BLaER1 treated with 17β-estradiol and CSF1 and Interleukin-3, amounts not matched to agents 10 nM and 100 nM (cell line): Measurements from ENCODE around the gene UQCC5.

Source experiments
- H3K27ac ChIP-seq, 11 experiments: shearing (Covaris generic); formaldehyde crosslinking; 2 replicates each; pipeline ENCODE4 v1.8.1; 2022
- H3K27me3 ChIP-seq, 11 experiments: shearing (Covaris generic); formaldehyde crosslinking; 2 replicates each; pipeline ENCODE4 v1.8.1; 2022
- H3K36me3 ChIP-seq, 11 experiments: shearing (Covaris generic); formaldehyde crosslinking; 2 replicates each; pipeline ENCODE4 v1.8.1; 2022
- H3K4me1 ChIP-seq, 10 experiments: shearing (Covaris generic); formaldehyde crosslinking; 2 replicates each; pipeline ENCODE4 v1.8.1; 2022
- H3K4me2 ChIP-seq, 11 experiments: shearing (Covaris generic); formaldehyde crosslinking; 2 replicates each; pipeline ENCODE4 v1.8.1; 2022
- H3K4me3 ChIP-seq, 10 experiments: shearing (Covaris generic); formaldehyde crosslinking; 2 replicates each; pipeline ENCODE4 v1.8.1; 2022
- H3K9ac ChIP-seq, 11 experiments: shearing (Covaris generic); formaldehyde crosslinking; 2 replicates each; pipeline ENCODE4 v1.8.1; 2022
- H3K9me3 ChIP-seq, 11 experiments: shearing (Covaris generic); formaldehyde crosslinking; replicated peaks in 1 of 11; 2 replicates each; pipeline ENCODE4 v1.8.1; 2022
- H4K20me1 ChIP-seq, 11 experiments: shearing (Covaris generic); formaldehyde crosslinking; 2 replicates each; pipeline ENCODE4 v1.8.1; 2022
- Cebpa-rat ChIP-seq, 11 experiments: shearing (Covaris generic); IDR thresholded peaks; 2 replicates each; pipeline ENCODE4 v1.8.1; 2022

The UQCC5 gene

GRCh38 chr3:52532838-52533622 is 3.4 kb upstream of the UQCC5 start:
- TF ChIP-seq Cebpa-rat (IDR thresholded peaks at IDR 0.05) = no peak
- H3K36me3 ChIP-seq = peaks cover 21 to 46% (median 32%) of the 10 kb centered on the region in 11 experiments
- H3K9me3 ChIP-seq = no peaks in the 10 kb centered on the region
- H3K27me3 ChIP-seq = no peaks in the 10 kb centered on the region
- H4K20me1 ChIP-seq = peaks cover 50 to 67% (median 61%) of the 10 kb centered on the region in 11 experiments
- peak overlapping the region; percentile 58 to 97 (median 92) for H3K27ac ChIP-seq
- H3K4me3 ChIP-seq = peak overlapping the region; percentile 78 to 100 (median 97)
- H3K4me2 ChIP-seq = peak overlapping the region; percentile 87 to 100 (median 98)
- peaks cover 54 to 72% (median 64%) of the 10 kb centered on the region in 10 experiments for H3K4me1 ChIP-seq
- H3K9ac ChIP-seq = peak overlapping the region; percentile 89 to 98 (median 95)

GRCh38 chr3:52533623-52534280 is 2.7 kb upstream of the UQCC5 start, which contains the start of gene NT5DC2:
TSS of gene NT5DC2 (minus strand) at chr3:52533857. CDS start at chr3:52533737, 120 bp downstream.
- H4K20me1 ChIP-seq = peaks cover 55 to 67% (median 64%) of the 10 kb centered on the region in 11 experiments
- H3K4me1 ChIP-seq = peaks cover 58 to 75% (median 71%) of the 10 kb centered on the region in 10 experiments
- H3K4me2 ChIP-seq = peak within 1 kb of the TSS; percentile 96 to 100 (median 99)
- peak within 1 kb of the TSS; percentile 89 to 98 (median 95) for H3K9ac ChIP-seq
- peak within 1 kb of the TSS; percentile 78 to 100 (median 97) for H3K4me3 ChIP-seq
- no peak for TF ChIP-seq Cebpa-rat (IDR thresholded peaks at IDR 0.05)
- H3K27ac ChIP-seq = peak within 1 kb of the TSS; percentile 69 to 97 (median 92)
- peaks cover 16 to 43% (median 32%) of the 10 kb centered on the region in 11 experiments for H3K36me3 ChIP-seq
- no peaks in the 10 kb centered on the region for H3K27me3 ChIP-seq
- no peaks in the 10 kb centered on the region for H3K9me3 ChIP-seq

GRCh38 chr3:52534281-52535183 is 1.9 kb upstream of the UQCC5 start:
- no peaks in the 10 kb centered on the region for H3K9me3 ChIP-seq
- peak overlapping the region; percentile 69 to 90 (median 88) for H3K27ac ChIP-seq
- TF ChIP-seq Cebpa-rat (IDR thresholded peaks at IDR 0.05) = no peak
- no peaks in the 10 kb centered on the region for H3K27me3 ChIP-seq
- peaks cover 14 to 43% (median 32%) of the 10 kb centered on the region in 11 experiments; a peak in 21 of 22 replicates for H3K36me3 ChIP-seq
- H4K20me1 ChIP-seq = peaks cover 55 to 67% (median 64%) of the 10 kb centered on the region in 11 experiments
- H3K4me3 ChIP-seq = peak overlapping the region; percentile 63 to 99 (median 70)
- H3K4me1 ChIP-seq = peaks cover 62 to 78% (median 74%) of the 10 kb centered on the region in 10 experiments
- H3K9ac ChIP-seq = peak overlapping the region; percentile 83 to 92 (median 88)
- H3K4me2 ChIP-seq = peak overlapping the region; percentile 95 to 100 (median 97)

GRCh38 chr3:52535411-52536111 is 844 bp upstream of the UQCC5 start:
- peak overlapping the region; percentile 95 to 100 (median 97) for H3K4me2 ChIP-seq
- no peaks in the 10 kb centered on the region for H3K27me3 ChIP-seq
- H3K4me1 ChIP-seq = peaks cover 62 to 72% (median 71%) of the 10 kb centered on the region in 10 experiments
- H3K27ac ChIP-seq = peak overlapping the region in 7 of 11 experiments; percentile 3 to 90 (median 88); a peak in 11 of 22 replicates
- peak overlapping the region in 7 of 10 experiments; percentile 68 to 99 (median 81); a peak in 8 of 20 replicates for H3K4me3 ChIP-seq
- H3K9me3 ChIP-seq = no peaks in the 10 kb centered on the region
- H3K36me3 ChIP-seq = peaks cover 20 to 43% (median 32%) of the 10 kb centered on the region in 11 experiments; a peak in 20 of 22 replicates
- peaks cover 55 to 67% (median 64%) of the 10 kb centered on the region in 11 experiments for H4K20me1 ChIP-seq
- TF ChIP-seq Cebpa-rat (IDR thresholded peaks at IDR 0.05) = no peak
- peak overlapping the region in 9 of 11 experiments; percentile 6 to 91 (median 88); a peak in 12 of 22 replicates for H3K9ac ChIP-seq

GRCh38 chr3:52536112-52536368 is 365 bp upstream of the UQCC5 start:
- no peak for TF ChIP-seq Cebpa-rat (IDR thresholded peaks at IDR 0.05)
- Histone ChIP-seq H3K9ac (peak overlapping the region in 3 of 11 experiments; percentile 13 to 91 (median 87); a peak in 2 of 22 replicates), H3K4me2 (peak overlapping the region; percentile 95 to 100 (median 97)), H4K20me1 (peaks cover 55 to 67% (median 64%) of the 10 kb centered on the region in 11 experiments), H3K9me3 (no peaks in the 10 kb centered on the region), H3K4me3 (peak overlapping the region in 7 of 10 experiments; percentile 40 to 99 (median 81); a peak in 7 of 20 replicates), H3K27ac (peak overlapping the region in 3 of 11 experiments; percentile 25 to 90 (median 90); a peak in 5 of 22 replicates), H3K27me3 (no peaks in the 10 kb centered on the region), H3K36me3 (peaks cover 20 to 43% (median 32%) of the 10 kb centered on the region in 11 experiments), H3K4me1 (peaks cover 62 to 72% (median 66%) of the 10 kb centered on the region in 10 experiments)

GRCh38 chr3:52537165-52537620 is 788 bp downstream of the UQCC5 start:
- Histone ChIP-seq H4K20me1 (peaks cover 53 to 67% (median 64%) of the 10 kb centered on the region in 11 experiments), H3K4me2 (peak overlapping the region; percentile 92 to 99 (median 96)), H3K27ac (peak overlapping the region; percentile 81 to 90 (median 85)), H3K4me1 (peaks cover 51 to 71% (median 56%) of the 10 kb centered on the region in 10 experiments), H3K36me3 (peaks cover 31 to 43% (median 37%) of the 10 kb centered on the region in 11 experiments), H3K9ac (peak overlapping the region; percentile 84 to 93 (median 90)), H3K4me3 (peak overlapping the region; percentile 75 to 99 (median 82)), H3K9me3 (no peaks in the 10 kb centered on the region), H3K27me3 (no peaks in the 10 kb centered on the region)
- TF ChIP-seq Cebpa-rat (IDR thresholded peaks at IDR 0.05) = no peak

- Histone ChIP-seq H3K4me1 (peaks cover 47 to 71% (median 52%) of the 10 kb centered on the region in 10 experiments), H3K9ac (peak overlapping the region; percentile 84 to 93 (median 90)), H4K20me1 (peaks cover 47 to 67% (median 63%) of the 10 kb centered on the region in 11 experiments), H3K9me3 (no peaks in the 10 kb centered on the region), H3K27me3 (no peaks in the 10 kb centered on the region), H3K36me3 (peaks cover 33 to 49% (median 42%) of the 10 kb centered on the region in 11 experiments), H3K27ac (peak overlapping the region in 10 of 11 experiments; percentile 82 to 90 (median 86); a peak in 14 of 22 replicates), H3K4me2 (peak overlapping the region; percentile 92 to 99 (median 96)), H3K4me3 (peak overlapping the region; percentile 75 to 99 (median 82))
- TF ChIP-seq Cebpa-rat (IDR thresholded peaks at IDR 0.05) = no peak
These were observed 1.5 kb downstream of the UQCC5 start for GRCh38 chr3:52537726-52538421.
